GM23248 (cell line): ENCODE measurements around the gene HAGH. TPM values are rescaled to one million over a fixed set of nuclear protein-coding genes. Genes with fewer than 3 reads are reported as not detected.

ENCODE experiments used
- DNase-seq: peaks from one replicate; pipeline ENCODE4 v3.0.0-alpha.2; 2015
- H2AFZ ChIP-seq: fragments of 200-600 bp; sonication (generic); 2 replicates; pipeline ENCODE4 v1.6.1; 2016; ENCODE audit warnings: antibody characterized with exemption
- H3F3A ChIP-seq: fragments of 200-600 bp; sonication (generic); 2 replicates; pipeline ENCODE4 v1.6.1; 2016; ENCODE audit warnings: mild to moderate bottlenecking, antibody characterized with exemption, mixed run types; ENCODE audit not compliant: insufficient read depth
- H3K27ac ChIP-seq: fragments of 200-600 bp; sonication (generic); 2 replicates; pipeline ENCODE4 v1.5.1; 2016; ENCODE audit warnings: mild to moderate bottlenecking
- H3K27me3 ChIP-seq: fragments of 200-600 bp; sonication (generic); replicated peaks from 2 replicates; pipeline ENCODE4 v1.6.1; 2016; ENCODE audit warnings: mild to moderate bottlenecking; ENCODE audit not compliant: insufficient read depth
- H3K36me3 ChIP-seq: fragments of 200-600 bp; sonication (generic); 2 replicates; pipeline ENCODE4 v1.6.1; 2016; ENCODE audit warnings: low read depth, mild to moderate bottlenecking
- H3K4me1 ChIP-seq: fragments of 200-600 bp; sonication (generic); 2 replicates; pipeline ENCODE4 v1.6.1; 2016; ENCODE audit warnings: mild to moderate bottlenecking; ENCODE audit not compliant: insufficient read depth
- H3K4me2 ChIP-seq: fragments of 200-600 bp; sonication (generic); one replicate; pipeline ENCODE4 v1.6.1; 2016; ENCODE audit warnings: mild to moderate bottlenecking; ENCODE audit not compliant: unreplicated experiment
- H3K4me3 ChIP-seq: fragments of 200-600 bp; sonication (generic); 2 replicates; pipeline ENCODE4 v1.5.1; 2016; ENCODE audit warnings: mild to moderate bottlenecking
- H3K79me2 ChIP-seq: fragments of 200-600 bp; sonication (generic); 2 replicates; pipeline ENCODE4 v1.6.1; 2016; ENCODE audit warnings: mild to moderate bottlenecking; ENCODE audit not compliant: insufficient read depth
- H3K9ac ChIP-seq: fragments of 200-600 bp; sonication (generic); 2 replicates; pipeline ENCODE4 v1.6.1; 2016; ENCODE audit warnings: mild to moderate bottlenecking
- H3K9me2 ChIP-seq: fragments of 200-600 bp; sonication (generic); 2 replicates; pipeline ENCODE4 v1.6.1; 2016; ENCODE audit warnings: mixed run types, mild to moderate bottlenecking, moderate library complexity; ENCODE audit not compliant: insufficient read depth
- H3K9me3 ChIP-seq: fragments of 200-600 bp; sonication (generic); one replicate; pipeline ENCODE4 v1.6.1; 2017; ENCODE audit warnings: low read depth
- H4K20me1 ChIP-seq: fragments of 200-600 bp; sonication (generic); 2 replicates; pipeline ENCODE4 v1.6.0; 2016; ENCODE audit not compliant: insufficient read depth
- EZH2 ChIP-seq: fragments of 200-600 bp; sonication (generic); IDR thresholded peaks from 2 replicates; pipeline ENCODE4 v1.6.1; 2018; ENCODE audit warnings: antibody characterized with exemption, mild to moderate bottlenecking; ENCODE audit not compliant: insufficient read depth, poor library complexity, severe bottlenecking
- EZH2phosphoT487 ChIP-seq: fragments of 200-600 bp; sonication (generic); IDR thresholded peaks from 2 replicates; pipeline ENCODE4 v1.6.1; 2018; ENCODE audit warnings: antibody characterized with exemption, moderate library complexity, mild to moderate bottlenecking, low read depth; ENCODE audit not compliant: insufficient read depth
- WGBS, 2 experiments: methylation state at CpG; one replicate each; pipeline ENCODE4 v1.1.6; 2015 to 2017; ENCODE audit warnings: low lambda C conversion rate in 2 of 2, low coverage in 1 of 2; ENCODE audit errors: missing lambda C conversion rate in 2 of 2; 5-methylcytosine and 5-hydroxymethylcytosine counted together
- in situ Hi-C: fragments of 300-500 bp; cut with MboI; formaldehyde crosslinking; loops from 2 replicates; pipeline ENCODE4 v1.15.0; 2020
- polyA plus RNA-seq: library from polyadenylated mRNA; unstranded; fragments of >200 nt; fragmentation: Nextera tagmentation; extraction: Ambion mirVana; gene quantifications from 2 replicates; pipeline ENCODE4 v1.2.1, GENCODE V29; 2016
- total RNA-seq: library from RNA; depleted of rRNA; stranded (reverse); fragments of >200 nt; shearing (Covaris generic); gene quantifications from 2 replicates; pipeline ENCODE4 v1.2.3, GENCODE V29; 2014

Gene HAGH
- total and polyA plus RNA-seq, 2 experiments from 2014 or later = 48.9 to 76.5 TPM

GRCh38 chr16:1781758-1782407, 44.7 kb downstream of the HAGH start:
- Histone ChIP-seq H4K20me1 (no peaks in the 10 kb centered on the region), H3K4me1 (no peaks in the 10 kb centered on the region), H3K27ac (peak overlapping the region; percentile 34), H3K9me3 (no peaks in the 10 kb centered on the region), H3K9me2 (no peaks in the 10 kb centered on the region), H3K4me2 (peak overlapping the region; percentile 81), H2AFZ (peak overlapping the region; percentile 42; the same call in 1 of the 2 replicates), H3K27me3 (no peaks in the 10 kb centered on the region), H3K36me3 (no peaks in the 10 kb centered on the region), H3K79me2 (peaks cover 52% of the 10 kb centered on the region), H3K9ac (peak overlapping the region; percentile 76), H3K4me3 (peak overlapping the region; percentile 83), H3F3A (0 out of 2 replicates have a peak, but pooled peaks cover 8% of the 10 kb centered on the region)
- peak; percentile 72 for DNase-seq
- in situ Hi-C loops = no loop called here
- TF ChIP-seq EZH2phosphoT487 (no peak), EZH2 (no peak)
- WGBS, 2 experiments = 2% methylated on average over 42 to 53 of the region's 70 CpGs

DNA sequence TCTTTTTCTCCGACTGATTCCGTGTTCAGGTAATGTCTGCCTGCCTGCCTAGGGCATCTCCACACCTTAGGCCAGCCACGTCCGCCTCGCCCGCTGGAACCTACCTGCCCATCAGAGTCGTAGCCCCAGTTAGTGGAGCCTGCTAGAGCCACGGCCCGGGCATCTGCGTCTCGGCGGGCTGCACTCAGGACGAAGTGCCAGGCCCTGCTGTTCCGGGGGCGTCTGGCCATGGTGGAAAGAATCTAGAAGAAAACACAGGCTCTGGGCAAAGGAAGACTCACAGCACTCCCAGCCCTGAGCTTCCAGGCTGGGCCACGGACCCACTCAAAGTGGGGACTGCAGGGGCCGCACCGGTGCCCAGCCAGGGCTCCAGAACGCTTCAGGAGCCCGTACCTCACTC, 45.4 kb downstream of the HAGH start:
- Histone ChIP-seq H3K36me3 (no peaks in the 10 kb centered on the region), H3K9ac (peak overlapping the region; percentile 76)
- no peak for DNase-seq

DNA sequence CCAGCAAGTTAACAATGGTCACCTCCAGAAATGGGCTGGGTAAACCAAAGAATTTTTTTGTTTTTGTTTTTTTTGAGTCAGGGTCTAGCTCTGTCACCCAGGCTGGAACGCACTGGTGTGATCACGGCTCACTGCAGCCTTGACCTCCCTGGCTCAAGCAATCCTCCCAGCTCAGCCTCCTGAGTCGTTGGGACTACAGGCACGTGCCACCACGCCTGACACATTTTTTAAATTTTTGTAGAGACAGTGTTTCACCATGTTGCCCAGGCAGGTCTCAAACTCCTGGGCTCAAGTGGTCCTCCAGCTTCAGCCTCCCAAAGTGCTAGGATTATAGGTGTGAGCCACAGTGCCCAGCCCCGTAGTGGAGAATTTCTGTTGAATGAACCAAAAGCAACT, 46.0 kb downstream of the HAGH start:
- H3K27ac ChIP-seq = no peak overlapping the region
- DNase-seq = no peak
- no peaks in the 10 kb centered on the region for H3K4me1 ChIP-seq
- H3K36me3 ChIP-seq = no peaks in the 10 kb centered on the region
- H4K20me1 ChIP-seq = no peaks in the 10 kb centered on the region
- in situ Hi-C loops = no loop called here
- H3K79me2 ChIP-seq = peaks cover 49% of the 10 kb centered on the region
- H3K4me2 ChIP-seq = no peak overlapping the region
- 82 to 87% methylated on average over 6 of the region's 6 CpGs for WGBS, 2 experiments
- no peaks in the 10 kb centered on the region for H3K27me3 ChIP-seq
- H3K9ac ChIP-seq = peak overlapping the region; percentile 76; the same call in 1 of the 2 replicates
- 0 out of 2 replicates have a peak, but pooled peaks cover 8% of the 10 kb centered on the region for H3F3A ChIP-seq
- 0 out of 2 replicates have a peak overlapping the region, but pooled peaks have one; percentile 83 for H3K4me3 ChIP-seq
- no peak overlapping the region for H2AFZ ChIP-seq
- no peak for TF ChIP-seq EZH2phosphoT487
- TF ChIP-seq EZH2 = no peak
- no peaks in the 10 kb centered on the region for H3K9me2 ChIP-seq
- H3K9me3 ChIP-seq = no peaks in the 10 kb centered on the region

More for the DNA sequence above, 45.4 kb downstream of the HAGH start:
- 71 to 74% methylated on average over 17 to 20 of the region's 20 CpGs for WGBS, 2 experiments
- Histone ChIP-seq H3K4me2 (peak overlapping the region; percentile 81), H3K4me1 (no peaks in the 10 kb centered on the region), H3K9me2 (no peaks in the 10 kb centered on the region), H4K20me1 (no peaks in the 10 kb centered on the region), H3K79me2 (peaks cover 50% of the 10 kb centered on the region), H3F3A (0 out of 2 replicates have a peak, but pooled peaks cover 8% of the 10 kb centered on the region), H3K27me3 (no peaks in the 10 kb centered on the region), H3K27ac (no peak overlapping the region), H3K9me3 (no peaks in the 10 kb centered on the region), H3K4me3 (peak overlapping the region; percentile 83), H2AFZ (no peak overlapping the region)
- in situ Hi-C loops = no loop called here
- no peak for TF ChIP-seq EZH2phosphoT487
- no peak for TF ChIP-seq EZH2

- H3K4me2 ChIP-seq = no peak overlapping the region
- TF ChIP-seq EZH2phosphoT487 = no peak
- no peak for TF ChIP-seq EZH2
- no peak for DNase-seq
- H3K79me2 ChIP-seq = peaks cover 49% of the 10 kb centered on the region
- 78 to 82% methylated on average over 24 to 27 of the region's 27 CpGs for WGBS, 2 experiments
- no peaks in the 10 kb centered on the region for H3K4me1 ChIP-seq
- no peak overlapping the region for H3K9ac ChIP-seq
- H3F3A ChIP-seq = 0 out of 2 replicates have a peak, but pooled peaks cover 8% of the 10 kb centered on the region
- H4K20me1 ChIP-seq = no peaks in the 10 kb centered on the region
- no peaks in the 10 kb centered on the region for H3K27me3 ChIP-seq
- H2AFZ ChIP-seq = no peak overlapping the region
- no peak overlapping the region for H3K4me3 ChIP-seq
- no peaks in the 10 kb centered on the region for H3K9me2 ChIP-seq
- in situ Hi-C loops = no loop called here
- H3K27ac ChIP-seq = no peak overlapping the region
- no peaks in the 10 kb centered on the region for H3K36me3 ChIP-seq
- no peaks in the 10 kb centered on the region for H3K9me3 ChIP-seq
These were observed 46.6 kb downstream of the HAGH start for GRCh38 chr16:1779741-1780676.
